GM12878 (cell line): Measurements from ENCODE around the gene TRAPPC6A. TPM values are rescaled to one million over a fixed set of nuclear protein-coding genes. Genes with fewer than 3 reads are reported as not detected.

Experiments
- ATAC-seq: fragments of 200-7000 bp; cut with Tn5 transposase; 3 replicates; pipeline ENCODE4 v1.9.1; 2020; ENCODE audit warnings: mild to moderate bottlenecking, moderate library complexity
- BruUV-seq: library from RNA; stranded (reverse); fragments of 400-500 nt; replicated peaks from 2 replicates; lab custom pipeline; 2021; lab: Mats Ljungman, UMichigan
- CTCF ChIA-PET: fragments of 300-600 bp; sonication (Branson Sonifier 250); formaldehyde crosslinking; extraction: SDS; loops from one replicate; lab custom pipeline; 2021; ENCODE audit warnings: inconsistent platforms; lab: Yijun Ruan, JAX
- POLR2A ChIA-PET: fragments of 350-600 bp; formaldehyde crosslinking; extraction: SDS; loops from one replicate; lab custom pipeline; 2021; ENCODE audit warnings: inconsistent platforms; lab: Charles Lee
- RAD21 ChIA-PET: fragments of 300-600 bp; sonication (Branson Sonifier 250); formaldehyde crosslinking; loops from one replicate; lab custom pipeline; 2023; ENCODE audit warnings: antibody characterized with exemption; ENCODE audit not compliant: unreplicated experiment; lab: Charles Lee
- SMC1A ChIA-PET: fragments of 300-600 bp; sonication (Branson Sonifier 250); formaldehyde crosslinking; loops from one replicate; lab custom pipeline; 2023; ENCODE audit not compliant: unreplicated experiment, uncharacterized antibody; lab: Charles Lee
- DNase-seq: peaks from one replicate; pipeline ENCODE4 v3.0.0-alpha.2; 2011; ENCODE audit warnings: low read depth, low spot score
- FAIRE-seq: peaks from 3 replicates; lab custom pipeline; 2011; peaks lifted over from hg19 to GRCh38; lab: Jason Lieb, UNC
- H2AFZ ChIP-seq: 2 replicates; pipeline ENCODE4 v1.6.0; 2011; ENCODE audit warnings: low read depth, low read length, control low read depth; ENCODE audit not compliant: control insufficient read depth
- H3K27ac ChIP-seq: 2 replicates; pipeline ENCODE4 v1.5.1; 2011; ENCODE audit warnings: control low read depth; ENCODE audit not compliant: control insufficient read depth, insufficient read depth
- H3K27me3 ChIP-seq, 2 experiments: replicated peaks in 1 of 2; 2 replicates each; pipeline versions ENCODE4 v1.6.0 to v1.6.1; 2011; ENCODE audit warnings: low read length in 1 of 2; ENCODE audit not compliant: control insufficient read depth in 2 of 2, insufficient read depth in 2 of 2
- H3K36me3 ChIP-seq, 2 experiments: 2 replicates each; pipeline ENCODE4 v1.5.1; 2011; ENCODE audit warnings: low read length in 1 of 2; ENCODE audit not compliant: control insufficient read depth in 2 of 2, insufficient read depth in 2 of 2
- H3K4me1 ChIP-seq: 2 replicates; pipeline ENCODE4 v1.6.1; 2011; ENCODE audit warnings: mild to moderate bottlenecking, low read length, moderate library complexity, mixed read lengths; ENCODE audit not compliant: control insufficient read depth, insufficient read depth
- H3K4me2 ChIP-seq: 2 replicates; pipeline ENCODE4 v1.6.0; 2011; ENCODE audit warnings: control low read depth; ENCODE audit not compliant: control insufficient read depth, insufficient read depth
- H3K4me3 ChIP-seq: fragments of 200-600 bp; sonication (generic); 2 replicates; pipeline ENCODE4 v1.5.1; 2016
- H3K79me2 ChIP-seq: 2 replicates; pipeline ENCODE4 v1.6.0; 2011; ENCODE audit warnings: low read length; ENCODE audit not compliant: control insufficient read depth, insufficient read depth
- H3K9ac ChIP-seq: 2 replicates; pipeline ENCODE4 v1.8.0; 2011; ENCODE audit warnings: low read length, control low read depth, mixed read lengths; ENCODE audit not compliant: control insufficient read depth, insufficient read depth
- H3K9me3 ChIP-seq: replicated peaks from 3 replicates; pipeline ENCODE4 v1.5.1; 2011; ENCODE audit warnings: mild to moderate bottlenecking, low read length; ENCODE audit not compliant: control insufficient read depth, insufficient read depth
- H4K20me1 ChIP-seq: 2 replicates; pipeline ENCODE4 v1.6.0; 2011; ENCODE audit not compliant: control insufficient read depth, insufficient read depth
- CUX1 ChIP-seq: IDR thresholded peaks from 2 replicates; pipeline ENCODE4 v1.6.1; 2012; ENCODE audit warnings: improper control_type of control experiment, low read depth, low read length; ENCODE audit not compliant: insufficient replicate concordance
- FOXM1 ChIP-seq: IDR thresholded peaks from 2 replicates; pipeline ENCODE4 v1.6.1; 2012; ENCODE audit warnings: low read depth, mild to moderate bottlenecking, inconsistent platforms, low read length, moderate library complexity
- HDAC6 ChIP-seq: fragments of 200-600 bp; sonication (generic); IDR thresholded peaks from one replicate; pipeline ENCODE4 v1.8.0; 2017; ENCODE audit warnings: antibody characterized with exemption; ENCODE audit not compliant: unreplicated experiment
- KDM1A ChIP-seq: fragments of 200-600 bp; sonication (generic); IDR thresholded peaks from 2 replicates; pipeline ENCODE4 v1.6.1; 2016; ENCODE audit warnings: borderline replicate concordance
- NFIC ChIP-seq: IDR thresholded peaks from 2 replicates; pipeline ENCODE4 v1.6.1; 2012; ENCODE audit warnings: low read depth, mild to moderate bottlenecking, inconsistent platforms, low read length, moderate library complexity
- NR2F1 ChIP-seq: fragments of 450-650 bp; conservative IDR thresholded peaks from 2 replicates; pipeline ENCODE4 v1.6.1; 2017; ENCODE audit warnings: mild to moderate bottlenecking
- ZNF592 ChIP-seq: fragments of 450-650 bp; IDR thresholded peaks from 2 replicates; pipeline ENCODE4 v1.6.1; 2017; ENCODE audit warnings: mild to moderate bottlenecking, moderate library complexity
- ZZZ3 ChIP-seq: IDR thresholded peaks from 2 replicates; pipeline ENCODE4 v1.6.1; 2011; ENCODE audit warnings: low read depth; ENCODE audit not compliant: control insufficient read depth, insufficient read length
- WGBS: methylation state at CpG from one replicate; pipeline ENCODE4 v1.1.6; 2016; ENCODE audit warnings: low lambda C conversion rate; ENCODE audit not compliant: insufficient replicate concordance, insufficient coverage; ENCODE audit errors: missing lambda C conversion rate; 5-methylcytosine and 5-hydroxymethylcytosine counted together
- in situ Hi-C: fragments of 300-500 bp; cut with MboI; formaldehyde crosslinking; loops from 9 replicates; pipeline ENCODE4 v1.14.3; 2018; ENCODE audit warnings: mixed read lengths
- intact Hi-C: fragments of 100-400 bp; cut with micrococcal nuclease; formaldehyde crosslinking; loops from one replicate; pipeline ENCODE4 v1.14.2; 2022; ENCODE audit not compliant: unreplicated experiment
- polyA plus RNA-seq, 11 experiments: library from polyadenylated mRNA; depleted of rRNA in 4 of 11; unstranded in 6 of 11; stranded (reverse) in 5 of 11; fragments of >200 nt; fragmentation: Nextera tagmentation in 4 of 11; fragmentation: Illumina TruSeq in 1 of 11; extraction: Ambion mirVana in 4 of 11; extraction: Trizol in 1 of 11; gene quantifications; 1 replicate in 1 of 11; 2 replicates in 10 of 11; pipeline versions ENCODE4 v1.2.1 to v1.2.3, GENCODE V29; 2011 to 2016; ENCODE audit warnings: inconsistent platforms in 2 of 11, missing spikeins in 2 of 11, low read depth in 1 of 11
- total RNA-seq, 4 experiments: library from RNA; depleted of rRNA in 3 of 4; stranded (reverse); fragments of >200 nt in 3 of 4; fragmentation: Illumina TruSeq in 1 of 4; extraction: Trizol in 1 of 4; gene quantifications; 2 replicates each; pipeline versions ENCODE4 v1.2.1 to v1.2.3, GENCODE V29; 2013 to 2021

The TRAPPC6A gene
- total and polyA plus RNA-seq, 10 of the 15 experiments (the other 5 are each of a cell fraction or from before 2014, with no cell fraction given): 1.8 to 83.9 (median 35.8) TPM

GRCh38 chr19:45189971-45190370 lies 11.9 kb upstream of the TRAPPC6A start:
- FAIRE-seq (no peak), DNase-seq (no peak), ATAC-seq (no peak)
- ChIA-PET CTCF (interaction anchor here (1.2 kb wide), 1 partner anchor 281 kb away, joined by 4 read pairs; no protein-coding TSS in a partner anchor), POLR2A (no interaction called here), SMC1A (no interaction called here), RAD21 (no interaction called here)
- no peak for TF ChIP-seq ZZZ3
- TF ChIP-seq NFIC: no peak
- no peak for TF ChIP-seq FOXM1
- no peak for TF ChIP-seq NR2F1
- TF ChIP-seq ZNF592: no peak
- TF ChIP-seq CUX1: no peak
- no peak for TF ChIP-seq HDAC6
- TF ChIP-seq KDM1A: no peak
- no TSS peak for BruUV-seq
- H3K4me1 ChIP-seq: peaks cover 3% of the 10 kb centered on the region; the same call in 1 of the 2 replicates
- no peak overlapping the region for H3K27ac ChIP-seq
- 8% methylated on average over 1 of the region's 1 CpG for WGBS
- H3K9ac ChIP-seq: no peak overlapping the region
- in situ Hi-C loops (no loop called here), intact Hi-C loops (loop anchor here (5.0 to 10.0 kb wide), 2 partner anchors 147 to 175 kb away; no protein-coding TSS in a partner anchor)
- H2AFZ ChIP-seq: no peak overlapping the region
- H3K79me2 ChIP-seq: no peaks in the 10 kb centered on the region
- no peaks in the 10 kb centered on the region for H4K20me1 ChIP-seq
- no peaks in the 10 kb centered on the region for H3K27me3 ChIP-seq
- no peaks in the 10 kb centered on the region for H3K9me3 ChIP-seq
- no peaks in the 10 kb centered on the region for H3K36me3 ChIP-seq
- no peak overlapping the region for H3K4me2 ChIP-seq
- H3K4me3 ChIP-seq: no peak overlapping the region
